HL-60 (cell line): ENCODE results near the gene CYS1.
A peak's percentile ranks its signal among the peaks of the same experiment; 100 is the strongest.

Source experiments
- POLR2AphosphoS5 ChIP-seq: IDR thresholded peaks from 2 replicates; pipeline ENCODE4 v1.6.1; 2012; ENCODE audit warnings: low read depth
- REST ChIP-seq: IDR thresholded peaks from 2 replicates; pipeline ENCODE4 v1.6.1; 2012; ENCODE audit warnings: low read depth; ENCODE audit not compliant: insufficient replicate concordance
- TF ChIP-seq, protein P1 (sequence below): IDR thresholded peaks from one replicate; pipeline ENCODE4 v1.5.1; 2011; ENCODE audit warnings: low read length, control low read depth, inconsistent platforms; ENCODE audit not compliant: insufficient read depth

- TF ChIP-seq, protein P1, sequence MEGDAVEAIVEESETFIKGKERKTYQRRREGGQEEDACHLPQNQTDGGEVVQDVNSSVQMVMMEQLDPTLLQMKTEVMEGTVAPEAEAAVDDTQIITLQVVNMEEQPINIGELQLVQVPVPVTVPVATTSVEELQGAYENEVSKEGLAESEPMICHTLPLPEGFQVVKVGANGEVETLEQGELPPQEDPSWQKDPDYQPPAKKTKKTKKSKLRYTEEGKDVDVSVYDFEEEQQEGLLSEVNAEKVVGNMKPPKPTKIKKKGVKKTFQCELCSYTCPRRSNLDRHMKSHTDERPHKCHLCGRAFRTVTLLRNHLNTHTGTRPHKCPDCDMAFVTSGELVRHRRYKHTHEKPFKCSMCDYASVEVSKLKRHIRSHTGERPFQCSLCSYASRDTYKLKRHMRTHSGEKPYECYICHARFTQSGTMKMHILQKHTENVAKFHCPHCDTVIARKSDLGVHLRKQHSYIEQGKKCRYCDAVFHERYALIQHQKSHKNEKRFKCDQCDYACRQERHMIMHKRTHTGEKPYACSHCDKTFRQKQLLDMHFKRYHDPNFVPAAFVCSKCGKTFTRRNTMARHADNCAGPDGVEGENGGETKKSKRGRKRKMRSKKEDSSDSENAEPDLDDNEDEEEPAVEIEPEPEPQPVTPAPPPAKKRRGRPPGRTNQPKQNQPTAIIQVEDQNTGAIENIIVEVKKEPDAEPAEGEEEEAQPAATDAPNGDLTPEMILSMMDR, result no peak
- TF ChIP-seq REST, result peak; percentile 50
- TF ChIP-seq POLR2AphosphoS5, result no peak
Observed at GRCh38 chr2:10083692-10084211, 3.5 kb upstream of the CYS1 start.
